HEK293 (cell line): ENCODE data around the gene GJD3.

Experiments
- KLF16 ChIP-seq: fragments of 450-650 bp; formaldehyde crosslinking; IDR thresholded peaks from 2 replicates; pipeline ENCODE4 v1.5.1; 2017; ENCODE audit warnings: missing biosample characterization, missing genetic modification characterization
- YY1 ChIP-seq: fragments of 450-650 bp; formaldehyde crosslinking; IDR thresholded peaks from 2 replicates; pipeline ENCODE4 v1.5.1; 2018; ENCODE audit warnings: missing biosample characterization, missing genetic modification characterization
- ZEB2 ChIP-seq: fragments of 450-650 bp; formaldehyde crosslinking; IDR thresholded peaks from 2 replicates; pipeline ENCODE4 v1.5.1; 2016; ENCODE audit warnings: missing biosample characterization, missing genetic modification characterization
- ZNF138 ChIP-seq: fragments of 450-650 bp; formaldehyde crosslinking; IDR thresholded peaks from 2 replicates; pipeline ENCODE4 v1.5.1; 2016; ENCODE audit warnings: missing biosample characterization, missing genetic modification characterization, borderline replicate concordance
- ZNF530 ChIP-seq: fragments of 450-650 bp; formaldehyde crosslinking; IDR thresholded peaks from 2 replicates; pipeline ENCODE4 v1.5.1; 2016; ENCODE audit warnings: low read depth, missing biosample characterization, missing genetic modification characterization
- ZNF623 ChIP-seq: fragments of 450-650 bp; formaldehyde crosslinking; IDR thresholded peaks from 2 replicates; pipeline ENCODE4 v1.5.1; 2016; ENCODE audit warnings: missing biosample characterization, missing genetic modification characterization
- ZNF776 ChIP-seq: fragments of 450-650 bp; formaldehyde crosslinking; IDR thresholded peaks from 2 replicates; pipeline ENCODE4 v1.5.0; 2017; ENCODE audit warnings: missing biosample characterization, missing genetic modification characterization, borderline replicate concordance
- TF ChIP-seq, protein P1 (sequence below): fragments of 450-650 bp; formaldehyde crosslinking; IDR thresholded peaks from 2 replicates; pipeline ENCODE4 v1.5.1; 2016; ENCODE audit warnings: missing biosample characterization, missing genetic modification characterization
- TF ChIP-seq, protein P2 (sequence below): fragments of 450-650 bp; formaldehyde crosslinking; IDR thresholded peaks from 2 replicates; pipeline ENCODE4 v1.5.1; 2016; ENCODE audit warnings: missing biosample characterization, missing genetic modification characterization

DNA sequence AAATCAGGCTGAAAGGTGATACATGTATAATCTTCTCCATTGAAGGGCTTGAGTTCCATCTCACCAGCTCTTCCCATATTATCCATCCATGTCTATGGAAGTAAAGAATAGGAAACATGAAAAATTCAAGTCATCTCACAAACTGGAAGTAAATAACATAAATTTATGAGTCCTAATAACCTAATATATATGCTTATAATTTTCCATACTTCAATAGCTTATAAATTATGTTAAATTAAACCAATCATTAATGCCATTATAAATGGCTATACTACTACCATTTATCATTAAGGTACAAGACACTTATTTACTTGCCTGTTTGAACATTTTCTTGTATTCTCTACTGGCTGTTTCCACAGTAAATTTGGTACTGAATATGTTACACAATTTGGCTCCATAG is 48.3 kb upstream of the GJD3 start:
- TF ChIP-seq KLF16 (tag by site-specific recombination), result no peak
- TF ChIP-seq ZNF138 (tag by site-specific recombination), result no peak
- TF ChIP-seq ZNF776, result no peak
- no peak for TF ChIP-seq ZNF530 (tag by site-specific recombination)
- TF ChIP-seq, protein P1, sequence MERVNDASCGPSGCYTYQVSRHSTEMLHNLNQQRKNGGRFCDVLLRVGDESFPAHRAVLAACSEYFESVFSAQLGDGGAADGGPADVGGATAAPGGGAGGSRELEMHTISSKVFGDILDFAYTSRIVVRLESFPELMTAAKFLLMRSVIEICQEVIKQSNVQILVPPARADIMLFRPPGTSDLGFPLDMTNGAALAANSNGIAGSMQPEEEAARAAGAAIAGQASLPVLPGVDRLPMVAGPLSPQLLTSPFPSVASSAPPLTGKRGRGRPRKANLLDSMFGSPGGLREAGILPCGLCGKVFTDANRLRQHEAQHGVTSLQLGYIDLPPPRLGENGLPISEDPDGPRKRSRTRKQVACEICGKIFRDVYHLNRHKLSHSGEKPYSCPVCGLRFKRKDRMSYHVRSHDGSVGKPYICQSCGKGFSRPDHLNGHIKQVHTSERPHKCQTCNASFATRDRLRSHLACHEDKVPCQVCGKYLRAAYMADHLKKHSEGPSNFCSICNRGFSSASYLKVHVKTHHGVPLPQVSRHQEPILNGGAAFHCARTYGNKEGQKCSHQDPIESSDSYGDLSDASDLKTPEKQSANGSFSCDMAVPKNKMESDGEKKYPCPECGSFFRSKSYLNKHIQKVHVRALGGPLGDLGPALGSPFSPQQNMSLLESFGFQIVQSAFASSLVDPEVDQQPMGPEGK (tag by site-specific recombination), result no peak
- TF ChIP-seq ZEB2 (tag by site-specific recombination), result no peak
- TF ChIP-seq, protein P2, sequence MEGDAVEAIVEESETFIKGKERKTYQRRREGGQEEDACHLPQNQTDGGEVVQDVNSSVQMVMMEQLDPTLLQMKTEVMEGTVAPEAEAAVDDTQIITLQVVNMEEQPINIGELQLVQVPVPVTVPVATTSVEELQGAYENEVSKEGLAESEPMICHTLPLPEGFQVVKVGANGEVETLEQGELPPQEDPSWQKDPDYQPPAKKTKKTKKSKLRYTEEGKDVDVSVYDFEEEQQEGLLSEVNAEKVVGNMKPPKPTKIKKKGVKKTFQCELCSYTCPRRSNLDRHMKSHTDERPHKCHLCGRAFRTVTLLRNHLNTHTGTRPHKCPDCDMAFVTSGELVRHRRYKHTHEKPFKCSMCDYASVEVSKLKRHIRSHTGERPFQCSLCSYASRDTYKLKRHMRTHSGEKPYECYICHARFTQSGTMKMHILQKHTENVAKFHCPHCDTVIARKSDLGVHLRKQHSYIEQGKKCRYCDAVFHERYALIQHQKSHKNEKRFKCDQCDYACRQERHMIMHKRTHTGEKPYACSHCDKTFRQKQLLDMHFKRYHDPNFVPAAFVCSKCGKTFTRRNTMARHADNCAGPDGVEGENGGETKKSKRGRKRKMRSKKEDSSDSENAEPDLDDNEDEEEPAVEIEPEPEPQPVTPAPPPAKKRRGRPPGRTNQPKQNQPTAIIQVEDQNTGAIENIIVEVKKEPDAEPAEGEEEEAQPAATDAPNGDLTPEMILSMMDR, result no peak
- TF ChIP-seq YY1, result no peak
- TF ChIP-seq ZNF623 (tag by site-specific recombination), result no peak
